Sigmoid colon (tissue), 4 donors: ENCODE results near the gene GRB14.

Experiments used
- POLR2AphosphoS5 ChIP-seq, 4 donors: sonication (generic); formaldehyde crosslinking; IDR thresholded peaks; one replicate each; pipeline ENCODE4 v1.6.1; 2017; ENCODE audit warnings: antibody characterized with exemption in 4 of 4
- TF ChIP-seq, protein P1 (sequence below), 4 experiments: fragments of 450-650 bp in 3 of 4; fragments of 200-600 bp in 1 of 4; IDR thresholded peaks; one replicate each; pipeline ENCODE4 v1.5.1; 2016 to 2019; ENCODE audit warnings: antibody characterized with exemption in 4 of 4, mild to moderate bottlenecking in 3 of 4, moderate library complexity in 2 of 4

DNA sequence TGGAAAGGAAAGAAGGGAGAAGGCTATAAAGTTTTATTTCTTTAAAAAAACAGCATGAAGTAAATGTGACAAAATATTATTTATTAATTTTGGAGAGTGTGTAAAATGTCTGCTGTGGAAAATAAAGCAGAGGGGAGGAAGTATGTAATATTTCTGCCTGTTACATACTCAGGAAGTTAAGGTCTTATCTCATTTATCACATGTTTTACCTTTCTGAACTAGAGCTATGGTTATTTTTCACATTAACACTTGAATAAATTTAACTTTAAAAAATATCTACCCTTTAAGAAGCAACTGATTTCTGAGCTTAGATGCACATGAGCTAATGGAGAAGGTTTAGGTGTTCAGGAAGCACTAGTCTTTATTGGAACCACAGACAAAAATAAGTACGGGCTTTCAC, 148.3 kb downstream of the GRB14 start:
- no peak for TF ChIP-seq POLR2AphosphoS5 (IDR thresholded peaks at IDR 0.05)
- TF ChIP-seq, protein P1, sequence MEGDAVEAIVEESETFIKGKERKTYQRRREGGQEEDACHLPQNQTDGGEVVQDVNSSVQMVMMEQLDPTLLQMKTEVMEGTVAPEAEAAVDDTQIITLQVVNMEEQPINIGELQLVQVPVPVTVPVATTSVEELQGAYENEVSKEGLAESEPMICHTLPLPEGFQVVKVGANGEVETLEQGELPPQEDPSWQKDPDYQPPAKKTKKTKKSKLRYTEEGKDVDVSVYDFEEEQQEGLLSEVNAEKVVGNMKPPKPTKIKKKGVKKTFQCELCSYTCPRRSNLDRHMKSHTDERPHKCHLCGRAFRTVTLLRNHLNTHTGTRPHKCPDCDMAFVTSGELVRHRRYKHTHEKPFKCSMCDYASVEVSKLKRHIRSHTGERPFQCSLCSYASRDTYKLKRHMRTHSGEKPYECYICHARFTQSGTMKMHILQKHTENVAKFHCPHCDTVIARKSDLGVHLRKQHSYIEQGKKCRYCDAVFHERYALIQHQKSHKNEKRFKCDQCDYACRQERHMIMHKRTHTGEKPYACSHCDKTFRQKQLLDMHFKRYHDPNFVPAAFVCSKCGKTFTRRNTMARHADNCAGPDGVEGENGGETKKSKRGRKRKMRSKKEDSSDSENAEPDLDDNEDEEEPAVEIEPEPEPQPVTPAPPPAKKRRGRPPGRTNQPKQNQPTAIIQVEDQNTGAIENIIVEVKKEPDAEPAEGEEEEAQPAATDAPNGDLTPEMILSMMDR (IDR thresholded peaks at IDR 0.05), result no peak
